Hepatocyte (in vitro differentiated cells): ENCODE measurements around the gene NBPF11.
"Not testable (repeated sequence)": the region's sequence is repeated elsewhere in the genome, so short reads cannot be mapped to it uniquely, and the experiment has no call there.

Experiments used
- EZH2 ChIP-seq: fragments of 200-600 bp; sonication (generic); IDR thresholded peaks from 2 replicates; pipeline ENCODE4 v1.6.1; 2016; ENCODE audit warnings: antibody characterized with exemption, mild to moderate bottlenecking, borderline replicate concordance
- TF ChIP-seq, protein P1 (sequence below): fragments of 200-600 bp; sonication (generic); IDR thresholded peaks from 2 replicates; pipeline ENCODE4 v1.5.1; 2016; ENCODE audit warnings: antibody characterized with exemption, mild to moderate bottlenecking; ENCODE audit not compliant: poor library complexity

DNA sequence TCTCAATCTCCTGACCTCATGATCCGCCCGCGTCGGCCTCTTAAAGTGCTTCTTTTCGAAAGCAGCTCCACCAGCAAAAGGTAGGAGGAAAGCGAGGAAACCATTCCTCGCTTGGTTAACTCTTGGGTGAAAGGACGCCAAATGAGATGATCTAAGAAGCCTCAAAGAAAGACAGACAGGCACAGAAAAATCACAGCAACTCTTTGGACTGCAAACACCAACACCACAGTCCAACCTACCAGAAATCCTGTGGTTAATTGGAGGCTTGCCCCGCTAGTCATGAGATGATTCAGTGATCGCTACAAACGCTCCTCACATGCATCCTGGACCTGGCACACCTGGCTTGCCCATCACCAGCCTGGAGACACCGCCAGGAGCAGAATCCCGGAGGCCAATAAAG lies 1.1 kb downstream of the NBPF11 start:
- TF ChIP-seq, protein P1, sequence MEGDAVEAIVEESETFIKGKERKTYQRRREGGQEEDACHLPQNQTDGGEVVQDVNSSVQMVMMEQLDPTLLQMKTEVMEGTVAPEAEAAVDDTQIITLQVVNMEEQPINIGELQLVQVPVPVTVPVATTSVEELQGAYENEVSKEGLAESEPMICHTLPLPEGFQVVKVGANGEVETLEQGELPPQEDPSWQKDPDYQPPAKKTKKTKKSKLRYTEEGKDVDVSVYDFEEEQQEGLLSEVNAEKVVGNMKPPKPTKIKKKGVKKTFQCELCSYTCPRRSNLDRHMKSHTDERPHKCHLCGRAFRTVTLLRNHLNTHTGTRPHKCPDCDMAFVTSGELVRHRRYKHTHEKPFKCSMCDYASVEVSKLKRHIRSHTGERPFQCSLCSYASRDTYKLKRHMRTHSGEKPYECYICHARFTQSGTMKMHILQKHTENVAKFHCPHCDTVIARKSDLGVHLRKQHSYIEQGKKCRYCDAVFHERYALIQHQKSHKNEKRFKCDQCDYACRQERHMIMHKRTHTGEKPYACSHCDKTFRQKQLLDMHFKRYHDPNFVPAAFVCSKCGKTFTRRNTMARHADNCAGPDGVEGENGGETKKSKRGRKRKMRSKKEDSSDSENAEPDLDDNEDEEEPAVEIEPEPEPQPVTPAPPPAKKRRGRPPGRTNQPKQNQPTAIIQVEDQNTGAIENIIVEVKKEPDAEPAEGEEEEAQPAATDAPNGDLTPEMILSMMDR = not testable (repeated sequence)
- not testable (repeated sequence) for TF ChIP-seq EZH2
